LHCN-M2 (cell line): ENCODE results near the gene TLE2. TPM values are rescaled to one million over a fixed set of nuclear protein-coding genes. Genes with fewer than 3 reads are reported as not detected.
A peak's percentile ranks its signal among the peaks of the same experiment; 100 is the strongest.
"Not testable (repeated sequence)": the region's sequence is repeated elsewhere in the genome, so short reads cannot be mapped to it uniquely, and the experiment has no call there.

Experiments
- DNase-seq: peaks from one replicate; pipeline ENCODE4 v3.0.0-alpha.2; 2012; ENCODE audit warnings: low read depth
- total RNA-seq: library from RNA; depleted of rRNA; stranded (reverse); fragments of >200 nt; gene quantifications from 2 replicates; pipeline ENCODE4 v1.2.3, GENCODE V29; 2014

The TLE2 gene
- total RNA-seq, 1 experiment from 2014 or later = 0.69 TPM

GRCh38 chr19:2987797-2988196 lies 41.3 kb downstream of the TLE2 start:
- no peak for DNase-seq

- no peak for DNase-seq
Observed at GRCh38 chr19:2986951-2987524, 42.0 kb downstream of the TLE2 start.

- no peak for DNase-seq
Observed at GRCh38 chr19:2984215-2984528, 44.9 kb downstream of the TLE2 start.

GRCh38 chr19:2983351-2984214 lies 45.5 kb downstream of the TLE2 start:
- DNase-seq = peak; percentile 20

DNA sequence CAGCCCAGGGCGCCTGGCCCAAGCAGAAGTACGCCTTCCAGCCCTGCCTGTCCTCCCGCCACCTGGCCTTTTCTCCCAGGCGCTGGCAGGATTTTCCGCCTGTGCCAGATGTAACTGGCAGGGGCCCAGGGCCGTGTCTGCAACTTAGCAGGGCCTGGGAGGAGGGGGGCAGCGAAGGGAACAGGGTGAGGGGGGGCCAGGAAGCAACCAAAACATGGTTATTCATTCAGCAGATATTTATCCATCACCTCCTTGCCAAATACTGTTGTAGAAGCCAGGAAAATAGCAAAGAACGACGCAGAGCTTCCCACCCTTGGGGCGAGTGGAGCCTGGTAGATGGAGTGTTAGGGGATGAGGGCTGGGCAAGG lies 46.1 kb downstream of the TLE2 start:
- DNase-seq = peak; percentile 37

GRCh38 chr19:2982561-2982960 lies 46.5 kb downstream of the TLE2 start:
- DNase-seq = no peak

DNA sequence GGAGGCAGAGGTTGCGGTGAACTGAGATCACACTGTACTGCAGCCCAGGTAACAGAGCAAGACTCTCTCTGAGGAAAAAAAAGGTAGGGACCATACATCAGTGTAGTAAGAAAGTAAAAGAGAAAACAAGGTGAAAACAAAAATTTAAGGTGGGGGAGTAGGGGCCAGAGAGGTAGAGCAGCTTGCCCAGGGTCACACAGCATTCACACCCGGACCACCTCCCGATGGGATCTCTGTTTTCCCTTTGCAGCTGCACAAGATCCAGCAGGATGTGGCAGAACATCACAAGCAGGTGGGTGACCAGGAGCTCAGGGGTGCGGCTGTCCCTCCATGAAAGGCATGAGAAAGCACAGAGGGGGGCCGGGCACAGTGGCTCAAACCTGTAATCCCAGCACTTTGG lies 47.2 kb downstream of the TLE2 start:
- DNase-seq = no peak

- DNase-seq = no peak
Observed at GRCh38 chr19:2978772-2979171, 50.3 kb downstream of the TLE2 start.

GRCh38 chr19:2978166-2978767 lies 50.8 kb downstream of the TLE2 start:
- DNase-seq = no peak

GRCh38 chr19:2977746-2978138 lies 51.3 kb downstream of the TLE2 start:
- no peak for DNase-seq

GRCh38 chr19:2977001-2977745 lies 51.9 kb downstream of the TLE2 start, which contains the start of gene TLE6:
TLE6 (plus strand) TSS chr19:2977564; CDS start chr19:2978234, 670 bp downstream.
- DNase-seq = peak; percentile 84

GRCh38 chr19:2976609-2977000 lies 52.5 kb downstream of the TLE2 start:
- no peak for DNase-seq

- DNase-seq = no peak
Observed at GRCh38 chr19:2974342-2975041, 54.6 kb downstream of the TLE2 start.

- DNase-seq = no peak
Observed at GRCh38 chr19:2973229-2973628, 55.9 kb downstream of the TLE2 start.

DNA sequence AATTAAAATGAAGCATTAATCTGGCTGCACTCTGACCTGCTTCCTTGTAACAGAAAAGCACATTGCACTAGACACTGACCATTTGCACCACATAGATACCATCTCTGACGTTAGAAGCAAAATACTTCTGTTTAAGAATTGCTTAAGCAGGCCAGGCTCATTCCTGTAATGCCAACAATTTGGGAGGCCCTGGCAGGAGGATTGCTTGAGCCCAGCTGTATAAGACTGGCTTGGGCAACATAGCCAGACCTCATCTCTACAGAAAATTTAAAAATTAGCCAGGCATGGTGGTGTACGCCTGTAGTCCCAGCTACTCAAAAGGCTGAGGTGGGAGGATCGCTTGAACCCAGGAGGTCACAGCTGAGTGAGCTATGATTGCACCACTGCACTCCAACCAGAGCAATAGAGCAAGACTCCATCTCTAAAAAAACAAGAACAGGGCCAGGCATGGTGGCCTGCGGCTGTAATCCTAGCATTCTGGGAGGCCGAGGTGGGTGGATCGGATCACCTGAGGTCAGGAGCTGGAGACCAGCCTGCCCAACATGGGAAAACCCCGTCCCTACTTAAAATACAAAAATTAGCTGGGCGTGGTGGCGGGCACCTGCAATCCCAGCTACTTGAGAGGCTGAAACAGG lies 58.8 kb downstream of the TLE2 start:
- DNase-seq = no peak

- DNase-seq = no peak
Observed at GRCh38 chr19:2969104-2969504, 60.0 kb downstream of the TLE2 start.

DNA sequence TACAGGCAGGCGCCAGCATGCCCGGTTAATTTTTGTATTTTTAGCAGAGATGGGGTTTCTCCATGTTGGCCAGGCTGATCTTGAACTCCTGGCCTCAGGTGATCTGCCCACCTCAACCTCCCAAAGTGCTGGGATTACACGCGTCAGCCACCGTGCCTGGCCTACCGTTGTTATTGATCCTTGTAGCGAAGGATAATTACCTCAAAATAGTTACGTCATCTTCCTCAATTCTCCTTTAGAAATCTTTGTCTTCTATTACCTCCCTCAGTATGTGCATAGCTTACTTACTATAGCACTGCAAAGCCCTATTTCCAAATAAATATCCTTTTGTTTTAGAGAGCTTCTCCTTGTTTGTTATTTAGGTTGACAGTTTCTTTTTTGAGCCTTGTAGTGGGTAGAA lies 61.1 kb downstream of the TLE2 start:
- DNase-seq = no peak

GRCh38 chr19:2964874-2965273 lies 64.2 kb downstream of the TLE2 start:
- no peak for DNase-seq

DNA sequence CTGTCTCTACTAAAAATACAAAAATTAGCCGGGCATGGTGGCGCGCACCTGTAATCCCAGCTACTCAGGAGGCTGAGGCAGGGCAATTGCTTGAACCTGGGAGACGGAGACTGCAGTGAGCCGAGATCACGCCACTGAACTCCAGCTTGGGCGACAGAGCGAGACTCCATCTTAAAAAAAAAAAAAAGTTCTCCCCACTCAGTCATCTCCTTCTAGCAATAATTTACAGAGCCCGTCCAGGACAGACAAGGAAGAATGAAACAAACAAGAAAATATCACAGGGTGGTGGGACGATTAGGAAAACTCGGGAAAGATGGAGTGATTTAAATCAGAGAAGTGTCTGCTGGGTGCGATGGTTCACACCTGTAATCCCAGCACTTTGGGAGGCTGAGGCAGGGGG lies 65.4 kb downstream of the TLE2 start:
- DNase-seq = not testable (repeated sequence)

DNA sequence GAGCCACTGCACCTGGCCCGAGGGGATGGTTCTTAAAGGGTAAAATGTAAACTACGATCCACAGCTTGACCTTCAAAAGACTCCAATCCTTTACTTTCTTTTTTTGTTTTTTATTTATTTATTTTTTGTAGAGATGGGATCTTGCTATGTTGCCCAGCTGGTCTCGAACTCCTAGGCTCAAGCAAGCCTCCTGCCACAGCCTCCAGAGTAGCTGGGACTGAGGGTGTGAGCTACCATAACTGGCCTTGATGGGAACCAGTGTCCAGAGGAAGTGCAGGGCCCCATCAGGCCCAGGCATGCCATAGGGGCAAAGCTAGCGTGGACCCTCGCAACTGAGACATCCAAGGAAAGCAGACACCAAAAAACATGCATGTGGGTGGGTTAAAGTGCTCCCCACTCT lies 66.0 kb downstream of the TLE2 start:
- no peak for DNase-seq

DNA sequence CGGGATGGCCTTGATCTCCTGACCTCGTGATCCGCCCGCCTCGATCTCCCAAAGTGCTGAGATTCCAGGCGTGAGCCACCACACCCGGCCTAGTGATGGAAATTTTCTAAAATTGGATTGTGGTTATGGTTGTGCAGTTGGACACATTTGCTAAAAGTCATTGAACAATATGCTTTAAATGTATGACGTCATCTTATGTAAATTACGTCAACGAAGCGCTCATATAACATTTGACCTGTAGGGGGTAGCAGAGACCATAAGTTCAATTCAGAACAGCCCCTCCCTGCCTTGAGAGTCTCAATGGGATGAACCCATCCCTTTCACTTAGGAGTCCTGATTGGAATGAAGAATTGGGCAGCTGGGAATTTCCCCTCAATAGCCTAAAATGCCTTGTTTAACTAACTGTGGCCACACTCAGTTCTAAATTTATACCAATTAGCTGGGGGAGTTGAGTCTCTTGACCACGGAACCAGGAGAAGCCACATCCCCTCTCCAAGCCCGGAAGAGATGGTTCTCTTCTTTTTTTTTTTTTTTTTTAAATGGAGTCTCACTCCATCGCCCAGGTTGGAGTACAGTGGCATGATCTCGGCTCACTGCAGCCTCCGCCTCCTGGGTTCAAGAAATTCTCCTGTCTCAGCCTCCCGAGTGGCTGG lies 66.9 kb downstream of the TLE2 start:
- DNase-seq = peak; percentile 77
